Left colon (tissue), 2 donors: Measurements from ENCODE around the gene TGIF2LY. TPM values are rescaled to one million over a fixed set of nuclear protein-coding genes. Genes with fewer than 3 reads are reported as not detected.
"Not testable (repeated sequence)": the region's sequence is repeated elsewhere in the genome, so short reads cannot be mapped to it uniquely, and the experiment has no call there.

ENCODE experiments used
- ATAC-seq: fragments of 200-7000 bp; cut with Tn5 transposase; one replicate; pipeline ENCODE4 v1.9.1; 2020; ENCODE audit warnings: mild to moderate bottlenecking, moderate library complexity
- DNase-seq, 2 donors: peaks; one replicate each; pipeline ENCODE4 v3.0.0-alpha.2; 2020
- intact Hi-C, 2 donors: fragments of 100-400 bp; cut with DNase I in 1 of 2; cut with micrococcal nuclease in 1 of 2; formaldehyde crosslinking; loops; one replicate each; pipeline versions ENCODE4 v1.11.2 to v1.14.0; 2022; cut with DNase I, micrococcal nuclease
- long read RNA-seq: library from polyadenylated mRNA; unstranded; transcript quantifications from one replicate; pipeline ENCODE4 v2.0.0, GENCODE V29; 2021
- total RNA-seq, 2 donors: library from RNA; stranded (reverse); fragmentation: NEBNext Ultra II Directional; extraction: Animal tissue kit (Norgen Biotek cat#: 25700); gene quantifications; one replicate each; pipeline ENCODE4 v1.2.1, GENCODE V29; 2021
- donor health status: DM: no; HTN: no; CAD: no.
- donor health status: DM: yes; HTN: yes; CAD: no.

Gene TGIF2LY
- total RNA-seq: not detected
- long read RNA-seq: 0 reads

DNA sequence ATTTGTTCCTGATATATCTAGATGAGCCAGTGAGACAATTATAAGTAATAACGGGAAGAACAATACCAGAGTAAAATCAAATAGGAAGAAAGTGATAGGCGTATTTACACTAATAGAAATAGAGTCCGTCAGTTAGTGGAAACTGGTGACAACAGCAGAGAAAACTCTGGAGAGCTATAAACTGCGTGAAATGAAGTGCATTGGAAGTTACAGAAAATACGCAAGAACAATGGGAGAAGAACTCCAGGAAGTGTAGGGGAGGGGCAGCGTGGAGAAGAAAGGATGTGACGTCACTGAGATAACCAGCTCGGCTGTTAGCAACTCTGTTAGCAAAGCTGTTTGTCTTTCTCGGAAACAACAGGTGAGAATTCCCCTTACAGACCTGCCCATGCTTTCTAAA, at the start of gene TGIF2LY:
TGIF2LY (plus strand) TSS at position 301 of the 400 bp plus-strand sequence. CDS start 178 bp downstream, outside the sequence.
- intact Hi-C loops, DNase-seq, ATAC-seq: not testable (repeated sequence)
